Measurements from ENCODE around the gene SOX18.
"Not testable (repeated sequence)": the region's sequence is repeated elsewhere in the genome, so short reads cannot be mapped to it uniquely, and the experiment has no call there.

Gene SOX18

GRCh38 chr20:64092258-64093012, 43.0 kb upstream of the SOX18 start:
- no peak overlapping the region for H3K4me3 ChIP-seq (replicated peaks in 1 of 2; ENCODE audit: low read depth in 2 of 2, low read length in 2 of 2)
- no peak for TF ChIP-seq CTCF (IDR thresholded peaks at IDR 0.05; ENCODE audit: low read depth, low read length)

GRCh38 chr20:64091770-64092169, 42.3 kb upstream of the SOX18 start:
- TF ChIP-seq CTCF (IDR thresholded peaks at IDR 0.05; ENCODE audit: low read depth, low read length) = no peak
- no peak overlapping the region for H3K4me3 ChIP-seq (replicated peaks in 1 of 2; ENCODE audit: low read depth in 2 of 2, low read length in 2 of 2)
- DNase-seq (ENCODE audit: low read depth in 2 of 2) = no peak

More at GRCh38 chr20:64092258-64093012, 43.0 kb upstream of the SOX18 start:
- DNase-seq (ENCODE audit: low read depth in 2 of 2) = no peak

DNA sequence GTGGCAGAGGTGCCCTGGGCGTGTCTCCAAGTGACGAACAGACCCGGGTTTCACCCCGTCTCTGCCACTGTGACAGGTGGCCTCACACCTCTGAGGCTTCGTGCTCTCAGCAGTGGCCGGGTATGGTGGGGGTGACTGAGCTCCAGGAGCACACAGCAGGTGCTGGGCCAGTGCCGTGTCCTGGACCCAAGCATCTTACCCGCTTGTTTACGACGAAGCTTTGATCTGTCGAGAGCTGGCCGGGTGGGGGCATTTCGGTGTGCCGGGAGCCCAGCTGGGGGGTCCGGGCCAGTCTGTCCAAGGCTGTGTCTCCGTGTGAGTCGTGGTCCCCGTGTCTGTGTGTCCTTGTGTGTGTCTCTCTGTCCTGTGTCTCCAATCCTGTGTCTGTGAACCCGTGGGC, 41.9 kb upstream of the SOX18 start:
- H3K4me3 ChIP-seq (replicated peaks in 1 of 2; ENCODE audit: low read depth in 2 of 2, low read length in 2 of 2) = no peak overlapping the region
- TF ChIP-seq CTCF (IDR thresholded peaks at IDR 0.05; ENCODE audit: low read depth, low read length) = no peak
- no peak for DNase-seq (ENCODE audit: low read depth in 2 of 2)

GRCh38 chr20:64090165-64090564, 40.7 kb upstream of the SOX18 start:
- H3K4me3 ChIP-seq (replicated peaks in 1 of 2; ENCODE audit: low read depth in 2 of 2, low read length in 2 of 2) = no peak overlapping the region
- TF ChIP-seq CTCF (IDR thresholded peaks at IDR 0.05; ENCODE audit: low read depth, low read length) = no peak
- DNase-seq (ENCODE audit: low read depth in 2 of 2) = no peak

GRCh38 chr20:64088586-64088985, 39.1 kb upstream of the SOX18 start:
- not testable (repeated sequence) for DNase-seq (ENCODE audit: low read depth in 2 of 2)

DNA sequence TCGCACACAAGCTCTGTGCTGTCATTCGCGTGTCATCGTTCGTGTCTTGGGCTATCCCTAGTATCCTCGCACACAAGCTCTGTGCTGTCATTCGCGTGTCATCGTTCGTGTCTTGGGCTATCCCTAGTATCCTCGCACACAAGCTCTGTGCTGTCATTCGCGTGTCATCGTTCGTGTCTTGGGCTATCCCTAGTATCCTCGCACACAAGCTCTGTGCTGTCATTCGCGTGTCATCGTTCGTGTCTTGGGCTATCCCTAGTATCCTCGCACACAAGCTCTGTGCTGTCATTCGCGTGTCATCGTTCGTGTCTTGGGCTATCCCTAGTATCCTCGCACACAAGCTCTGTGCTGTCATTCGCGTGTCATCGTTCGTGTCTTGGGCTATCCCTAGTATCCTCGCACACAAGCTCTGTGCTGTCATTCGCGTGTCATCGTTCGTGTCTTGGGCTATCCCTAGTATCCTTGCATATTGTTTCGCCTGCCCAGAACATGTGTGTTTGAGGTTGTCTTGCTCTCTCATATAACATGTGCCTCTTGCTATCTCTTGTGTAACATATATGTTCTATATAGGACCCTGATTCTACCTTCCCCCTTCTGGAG, 37.9 kb upstream of the SOX18 start:
- not testable (repeated sequence) for DNase-seq (ENCODE audit: low read depth in 2 of 2); H3K4me3 ChIP-seq (replicated peaks in 1 of 2; ENCODE audit: low read depth in 2 of 2, low read length in 2 of 2)

More at GRCh38 chr20:64088586-64088985, 39.1 kb upstream of the SOX18 start:
- not testable (repeated sequence) for H3K4me3 ChIP-seq (replicated peaks in 1 of 2; ENCODE audit: low read depth in 2 of 2, low read length in 2 of 2)

DNA sequence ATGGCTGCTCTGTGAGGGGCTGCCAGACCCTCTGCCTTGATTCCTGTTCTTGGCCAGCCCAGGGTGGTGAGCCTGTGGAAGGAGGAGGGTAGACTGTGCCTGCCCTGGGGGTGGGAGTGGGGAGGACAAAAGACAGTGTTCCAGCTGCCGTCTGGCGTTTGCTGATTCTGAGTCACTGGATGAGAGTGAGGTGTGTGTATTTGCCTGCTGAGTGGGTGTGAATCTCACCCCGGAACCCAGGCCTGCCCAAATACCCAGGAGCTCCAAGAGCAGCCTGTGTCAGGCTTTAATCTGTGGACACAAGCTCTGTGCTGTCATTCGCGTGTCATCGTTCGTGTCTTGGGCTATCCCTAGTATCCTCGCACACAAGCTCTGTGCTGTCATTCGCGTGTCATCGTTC, 37.4 kb upstream of the SOX18 start:
- no peak for DNase-seq (ENCODE audit: low read depth in 2 of 2)
- H3K4me3 ChIP-seq (replicated peaks in 1 of 2; ENCODE audit: low read depth in 2 of 2, low read length in 2 of 2) = no peak overlapping the region
- no peak for TF ChIP-seq CTCF (IDR thresholded peaks at IDR 0.05; ENCODE audit: low read depth, low read length)

All from cardiac fibroblast (primary cell).